KBM-7 (cell line): ENCODE measurements around the gene EP400.
A peak's percentile ranks its signal among the peaks of the same experiment; 100 is the strongest.

Experiments used
- DNase-seq: peaks from one replicate; pipeline ENCODE4 v3.0.0-alpha.2; 2015
- in situ Hi-C: fragments of 300-500 bp; cut with MboI; formaldehyde crosslinking; loops from 2 replicates; pipeline ENCODE4 v1.14.3; 2020; ENCODE audit warnings: low sequenced_read_pairs, low pct_unique_long_range_greater_than_20kb, mixed read lengths

The EP400 gene, protein sequence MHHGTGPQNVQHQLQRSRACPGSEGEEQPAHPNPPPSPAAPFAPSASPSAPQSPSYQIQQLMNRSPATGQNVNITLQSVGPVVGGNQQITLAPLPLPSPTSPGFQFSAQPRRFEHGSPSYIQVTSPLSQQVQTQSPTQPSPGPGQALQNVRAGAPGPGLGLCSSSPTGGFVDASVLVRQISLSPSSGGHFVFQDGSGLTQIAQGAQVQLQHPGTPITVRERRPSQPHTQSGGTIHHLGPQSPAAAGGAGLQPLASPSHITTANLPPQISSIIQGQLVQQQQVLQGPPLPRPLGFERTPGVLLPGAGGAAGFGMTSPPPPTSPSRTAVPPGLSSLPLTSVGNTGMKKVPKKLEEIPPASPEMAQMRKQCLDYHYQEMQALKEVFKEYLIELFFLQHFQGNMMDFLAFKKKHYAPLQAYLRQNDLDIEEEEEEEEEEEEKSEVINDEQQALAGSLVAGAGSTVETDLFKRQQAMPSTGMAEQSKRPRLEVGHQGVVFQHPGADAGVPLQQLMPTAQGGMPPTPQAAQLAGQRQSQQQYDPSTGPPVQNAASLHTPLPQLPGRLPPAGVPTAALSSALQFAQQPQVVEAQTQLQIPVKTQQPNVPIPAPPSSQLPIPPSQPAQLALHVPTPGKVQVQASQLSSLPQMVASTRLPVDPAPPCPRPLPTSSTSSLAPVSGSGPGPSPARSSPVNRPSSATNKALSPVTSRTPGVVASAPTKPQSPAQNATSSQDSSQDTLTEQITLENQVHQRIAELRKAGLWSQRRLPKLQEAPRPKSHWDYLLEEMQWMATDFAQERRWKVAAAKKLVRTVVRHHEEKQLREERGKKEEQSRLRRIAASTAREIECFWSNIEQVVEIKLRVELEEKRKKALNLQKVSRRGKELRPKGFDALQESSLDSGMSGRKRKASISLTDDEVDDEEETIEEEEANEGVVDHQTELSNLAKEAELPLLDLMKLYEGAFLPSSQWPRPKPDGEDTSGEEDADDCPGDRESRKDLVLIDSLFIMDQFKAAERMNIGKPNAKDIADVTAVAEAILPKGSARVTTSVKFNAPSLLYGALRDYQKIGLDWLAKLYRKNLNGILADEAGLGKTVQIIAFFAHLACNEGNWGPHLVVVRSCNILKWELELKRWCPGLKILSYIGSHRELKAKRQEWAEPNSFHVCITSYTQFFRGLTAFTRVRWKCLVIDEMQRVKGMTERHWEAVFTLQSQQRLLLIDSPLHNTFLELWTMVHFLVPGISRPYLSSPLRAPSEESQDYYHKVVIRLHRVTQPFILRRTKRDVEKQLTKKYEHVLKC (N-terminal part only)

DNA sequence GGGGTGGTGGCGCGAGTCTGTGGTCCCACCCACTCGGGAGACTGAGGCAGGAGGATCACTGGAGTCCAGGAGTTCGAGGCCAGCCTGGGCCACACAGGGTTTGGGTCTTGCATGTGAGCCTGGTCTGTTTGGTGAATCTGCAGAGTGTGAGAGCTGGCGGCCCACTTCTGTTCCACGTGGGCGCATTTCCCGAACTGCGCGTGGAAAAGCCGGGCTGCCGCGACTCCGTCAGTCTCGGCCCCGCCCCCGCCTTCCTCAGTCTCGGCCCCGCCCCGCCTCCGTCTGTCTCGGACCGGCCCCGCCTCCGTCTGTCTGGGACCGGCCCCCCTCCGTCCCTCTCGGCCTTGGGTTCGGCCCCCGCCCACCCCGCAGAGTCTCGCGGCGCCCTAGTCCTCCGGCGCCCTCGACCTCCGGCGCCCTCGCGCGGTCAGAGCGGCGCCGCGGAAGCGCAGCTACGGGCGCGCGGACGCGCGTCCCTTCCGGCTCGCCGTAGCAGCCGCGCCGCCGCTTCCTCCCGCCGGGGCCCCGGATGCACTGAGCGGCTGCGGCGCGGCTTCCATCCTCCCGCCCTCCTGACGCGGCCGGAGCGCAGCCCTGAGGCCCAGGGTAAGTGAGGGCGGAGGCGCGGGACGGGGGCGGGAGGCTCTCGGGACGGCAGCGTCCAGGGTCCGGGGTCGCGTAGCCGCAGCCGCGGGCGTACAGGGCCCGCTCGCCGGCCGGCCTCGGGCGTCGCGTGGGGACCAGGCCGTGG is at the start of gene EP400:
TSS of gene EP400 (plus strand) at position 512 of the 751 bp plus-strand sequence. CDS start 10,678 bp downstream, outside the sequence.
- DNase-seq = peak; percentile 87
- in situ Hi-C loops = no loop called here

DNA sequence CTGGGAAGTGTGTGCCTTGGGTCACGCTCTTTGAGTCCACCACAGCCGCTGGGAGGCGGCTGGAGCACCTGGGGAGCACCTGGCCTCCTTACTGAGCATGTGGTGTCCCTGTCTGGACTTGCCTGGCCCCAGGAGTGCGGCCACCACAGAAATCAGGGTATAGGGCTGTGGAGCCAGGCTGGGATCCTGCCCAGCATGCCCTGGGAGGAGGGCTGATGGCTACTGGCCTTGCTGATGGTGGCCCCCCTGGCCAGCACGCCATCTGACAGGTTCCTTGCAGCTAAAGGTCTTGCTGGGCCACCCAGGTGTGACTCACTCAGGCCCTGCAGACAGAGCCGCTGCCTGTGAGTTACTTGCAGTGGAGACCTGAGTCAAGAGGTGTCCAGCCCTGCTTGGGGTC is 49.3 kb upstream of the EP400 start:
- in situ Hi-C loops = no loop called here
- DNase-seq = no peak

DNA sequence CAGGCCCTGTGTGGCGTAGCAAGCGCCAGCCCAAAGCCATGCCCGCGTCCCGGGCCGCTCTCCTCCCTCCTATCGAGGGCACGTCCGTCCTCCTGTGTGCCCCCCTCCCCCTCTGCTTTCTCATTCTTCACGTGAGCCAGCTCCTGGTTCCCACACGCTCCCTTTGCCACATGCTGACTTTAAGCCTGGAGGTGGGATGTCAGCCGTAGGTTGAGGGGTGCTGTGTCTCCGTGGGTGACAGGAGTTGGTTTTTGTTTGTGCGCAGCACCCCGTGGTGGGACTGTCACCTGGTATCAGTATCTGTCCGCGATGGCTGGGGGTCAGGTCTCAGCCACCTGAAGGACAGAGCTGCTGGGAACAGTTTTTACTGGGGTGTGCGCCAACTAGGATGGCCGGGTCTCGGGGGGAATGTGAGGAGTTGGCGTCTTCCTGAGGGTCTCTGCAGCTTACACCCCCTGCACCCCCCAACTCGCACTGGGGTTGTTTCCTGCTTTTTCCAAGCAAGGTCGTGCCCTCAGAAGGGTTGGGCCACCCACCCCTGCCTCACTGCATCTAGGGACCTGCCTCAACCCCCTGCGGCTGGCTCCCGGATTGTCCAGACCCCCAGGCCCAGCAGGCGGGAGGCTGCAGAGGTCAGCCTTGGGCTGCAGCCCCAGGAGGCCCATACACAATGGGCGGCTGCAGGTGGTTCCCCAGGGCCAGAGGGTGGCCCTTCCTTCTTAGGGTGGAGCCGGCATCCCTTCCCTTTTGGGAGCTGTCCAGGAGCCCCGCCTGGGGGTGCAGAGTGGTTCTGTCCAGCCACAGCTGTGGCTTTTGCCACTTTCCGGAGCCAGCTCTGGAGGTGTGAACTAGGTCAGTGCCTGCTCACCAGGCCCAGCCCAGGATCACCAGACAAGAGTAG is 48.1 kb upstream of the EP400 start:
- in situ Hi-C loops = no loop called here
- no peak for DNase-seq

DNA sequence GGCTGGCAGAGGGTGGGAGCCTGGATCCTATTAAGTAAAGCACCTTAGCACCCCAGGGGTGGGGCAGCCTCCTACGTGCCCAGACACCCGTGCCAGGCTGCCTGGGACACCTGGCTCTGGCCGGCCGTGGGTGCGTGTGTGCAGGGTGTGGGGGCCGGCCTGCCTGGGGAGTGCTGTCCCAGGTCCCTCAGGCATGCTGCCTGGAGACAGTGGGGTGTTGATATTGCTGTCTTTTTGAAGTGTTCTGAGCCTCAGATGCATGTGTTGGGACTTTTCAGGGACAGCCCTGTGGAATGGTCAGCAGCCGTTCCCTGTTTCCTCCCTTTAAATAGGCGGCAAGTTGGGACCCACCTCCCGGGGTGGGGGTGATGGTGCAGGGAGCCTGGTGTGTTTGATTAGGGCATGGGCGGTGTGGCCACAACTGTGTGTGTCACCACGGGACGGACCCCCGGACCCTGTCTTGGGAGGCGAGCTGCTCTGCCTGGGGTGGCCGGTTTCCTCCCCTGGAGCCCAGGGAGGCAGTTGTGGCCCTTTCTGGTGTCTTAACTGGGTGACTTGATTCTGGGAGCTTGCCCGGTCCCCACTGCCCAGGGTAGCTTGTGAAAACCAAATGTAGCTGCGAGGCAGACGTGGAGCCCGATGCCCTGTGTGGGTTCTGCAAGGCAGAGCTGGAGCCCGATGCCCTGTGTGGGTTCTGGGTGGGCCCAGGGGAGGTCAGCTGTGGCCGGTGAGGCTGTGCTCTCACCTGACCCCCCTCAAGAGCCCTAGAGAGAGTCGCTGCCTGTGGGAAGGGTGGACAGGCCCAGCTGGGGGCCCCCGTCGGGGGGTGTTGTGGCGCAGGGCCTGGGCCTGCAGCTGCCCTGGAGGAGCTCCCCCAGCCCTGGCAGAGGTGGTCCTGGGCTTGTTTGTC is 47.2 kb upstream of the EP400 start:
- in situ Hi-C loops = no loop called here

DNA sequence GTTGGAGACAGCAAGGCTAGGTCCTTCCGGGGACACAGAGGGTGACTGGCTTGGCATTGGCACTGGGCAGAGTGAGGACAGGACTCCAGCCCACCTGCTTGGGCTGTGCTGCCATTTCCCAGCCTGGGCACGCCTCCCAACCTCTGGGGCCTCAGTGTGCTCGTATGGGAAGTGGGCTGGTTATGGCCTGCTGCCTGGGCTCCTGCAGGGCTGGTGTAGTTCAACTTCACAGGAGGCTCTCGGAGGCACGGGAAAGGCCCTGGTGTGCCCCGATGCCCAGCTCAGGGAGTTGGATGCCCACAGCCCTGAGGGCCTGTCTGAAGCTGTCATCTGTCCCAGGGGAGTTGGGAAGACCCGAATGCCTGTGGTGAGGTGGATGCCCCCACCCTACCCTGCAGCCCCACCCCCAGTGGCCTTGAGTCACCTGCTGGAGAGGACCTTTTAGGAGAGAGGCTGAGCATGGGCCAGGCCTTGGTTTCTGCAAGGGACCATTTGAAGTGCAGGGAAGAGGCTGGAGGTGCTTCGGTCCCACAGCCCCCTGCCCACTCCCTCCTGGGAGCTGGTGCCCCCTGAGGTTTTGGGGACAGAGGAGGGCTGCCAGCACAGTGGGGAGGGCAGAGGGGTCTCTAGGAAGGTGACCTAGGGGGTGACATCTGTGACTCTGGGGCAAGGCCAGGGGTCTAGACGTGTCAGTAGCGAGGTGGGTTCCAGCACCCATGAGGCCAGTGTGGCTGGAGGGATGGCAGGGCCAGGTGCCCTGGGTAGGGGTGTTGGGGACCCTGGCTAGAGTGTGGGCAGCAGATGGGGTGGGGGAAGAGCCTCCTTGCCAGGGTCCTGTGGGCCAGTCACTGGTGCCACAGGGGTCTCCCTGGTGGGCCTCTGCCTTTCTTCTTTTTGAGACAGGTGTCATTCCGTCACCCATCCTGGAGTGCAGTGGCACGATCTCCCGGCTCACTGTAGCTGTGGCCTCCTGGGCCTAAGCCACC is 46.2 kb upstream of the EP400 start:
- no peak for DNase-seq
- in situ Hi-C loops = no loop called here

More for the DNA sequence above, 47.2 kb upstream of the EP400 start:
- DNase-seq = no peak

DNA sequence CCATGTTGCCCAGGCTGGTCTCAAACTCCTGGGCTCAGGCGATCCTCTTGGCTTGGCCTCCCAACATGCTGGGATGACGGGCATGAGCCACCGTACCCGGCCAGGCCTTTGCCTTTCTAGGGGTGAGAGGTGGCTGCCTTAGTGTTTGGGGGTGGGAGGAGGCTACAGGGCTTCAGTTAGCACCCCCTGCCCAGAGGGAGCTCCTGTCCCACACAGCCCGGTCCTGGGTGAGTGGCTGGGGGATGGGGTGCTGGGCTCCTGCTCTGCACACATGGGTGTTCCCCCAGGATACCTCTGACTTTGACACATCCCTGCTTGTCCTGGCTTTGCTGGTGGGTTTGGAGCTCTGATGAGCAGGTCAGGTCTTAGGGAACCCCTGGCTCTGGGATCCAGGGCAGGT is 45.4 kb upstream of the EP400 start:
- no peak for DNase-seq
- in situ Hi-C loops = no loop called here

DNA sequence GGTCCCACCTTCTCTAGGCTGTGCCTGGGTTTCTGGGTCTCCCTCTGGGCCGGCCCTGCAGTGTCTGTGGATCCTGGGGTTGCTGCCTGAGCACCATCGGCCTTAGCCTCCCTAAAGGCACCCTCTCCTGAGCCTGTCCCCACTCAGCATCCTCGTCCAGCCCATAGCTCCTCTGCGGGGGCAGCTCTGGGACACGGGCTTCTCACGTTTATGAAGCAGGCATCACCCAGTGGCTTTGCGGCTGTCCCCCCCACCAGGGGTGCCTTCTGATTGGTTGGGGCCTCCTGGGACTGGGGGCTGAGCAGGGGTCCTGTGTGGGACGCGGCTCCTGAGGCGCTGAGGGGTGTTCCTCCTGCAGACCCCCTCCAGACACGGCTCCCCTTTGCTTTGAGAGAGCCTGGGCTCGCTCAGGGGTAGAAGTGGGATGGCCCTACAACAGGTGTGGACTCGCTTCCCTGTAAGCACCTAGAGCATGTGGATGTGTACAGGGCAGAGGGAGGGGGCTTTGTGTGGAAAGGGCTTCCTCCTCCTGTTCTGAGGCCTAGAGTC is 44.6 kb upstream of the EP400 start:
- DNase-seq = no peak
- in situ Hi-C loops = no loop called here

DNA sequence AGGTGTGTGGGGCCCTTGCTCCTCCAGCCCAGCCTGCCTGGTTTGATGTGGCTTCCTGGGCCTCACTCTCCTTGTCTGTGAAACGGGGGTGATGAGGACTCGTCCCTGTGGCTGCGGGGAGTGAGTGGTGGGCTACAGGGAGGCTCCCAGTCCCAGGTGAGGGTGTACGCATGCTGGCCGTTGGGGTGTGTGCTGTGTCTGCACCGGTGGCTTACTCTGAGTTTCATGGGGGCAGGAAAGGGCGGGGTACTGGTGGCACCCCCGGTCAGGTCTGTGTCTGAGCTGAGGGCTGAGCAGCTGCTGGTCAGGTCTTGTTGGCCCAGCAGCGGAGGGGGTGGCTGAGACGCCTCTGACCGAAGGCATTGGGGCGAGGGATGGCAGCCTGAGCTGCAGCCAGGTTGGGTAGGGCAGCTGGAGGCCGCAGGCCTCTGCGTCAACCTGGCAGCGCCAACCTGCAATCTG is 44.1 kb upstream of the EP400 start:
- DNase-seq = no peak
- in situ Hi-C loops = no loop called here

DNA sequence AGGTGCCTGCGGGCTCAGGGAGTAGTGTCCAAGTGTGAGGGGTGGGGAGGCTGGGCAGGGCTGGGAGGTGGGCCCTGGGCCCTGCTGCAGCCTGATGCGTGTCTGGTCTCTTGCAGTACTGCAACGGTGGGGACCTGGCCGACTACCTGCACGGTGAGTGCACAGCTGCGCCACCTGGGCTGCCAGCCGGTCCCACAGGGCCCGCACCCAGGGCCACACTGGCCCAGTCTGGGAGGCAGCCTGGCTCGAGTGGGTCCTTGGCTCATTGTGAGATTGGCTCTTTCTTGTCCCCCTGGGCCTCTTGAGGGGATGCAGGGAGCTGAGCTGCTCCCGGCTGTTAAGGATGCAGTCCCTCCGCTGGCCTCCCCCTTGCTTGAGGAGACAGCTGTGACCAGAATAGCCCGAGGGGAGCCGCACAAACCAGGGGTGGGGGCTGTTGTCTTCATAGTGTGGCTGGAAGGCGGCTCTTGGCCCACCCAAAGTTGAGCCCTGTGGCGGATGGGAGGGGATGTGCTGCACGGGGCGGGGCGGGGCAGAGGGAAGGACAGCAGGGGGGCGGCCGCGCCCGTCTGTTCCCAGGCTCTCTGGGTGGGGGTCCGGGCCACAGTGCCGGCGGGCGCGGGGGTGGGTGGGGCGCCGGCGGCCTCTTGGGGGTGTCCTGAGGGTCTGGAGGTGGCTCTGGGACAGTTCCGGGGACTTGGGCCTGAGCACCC is 42.2 kb upstream of the EP400 start:
- DNase-seq = no peak
- in situ Hi-C loops = no loop called here

DNA sequence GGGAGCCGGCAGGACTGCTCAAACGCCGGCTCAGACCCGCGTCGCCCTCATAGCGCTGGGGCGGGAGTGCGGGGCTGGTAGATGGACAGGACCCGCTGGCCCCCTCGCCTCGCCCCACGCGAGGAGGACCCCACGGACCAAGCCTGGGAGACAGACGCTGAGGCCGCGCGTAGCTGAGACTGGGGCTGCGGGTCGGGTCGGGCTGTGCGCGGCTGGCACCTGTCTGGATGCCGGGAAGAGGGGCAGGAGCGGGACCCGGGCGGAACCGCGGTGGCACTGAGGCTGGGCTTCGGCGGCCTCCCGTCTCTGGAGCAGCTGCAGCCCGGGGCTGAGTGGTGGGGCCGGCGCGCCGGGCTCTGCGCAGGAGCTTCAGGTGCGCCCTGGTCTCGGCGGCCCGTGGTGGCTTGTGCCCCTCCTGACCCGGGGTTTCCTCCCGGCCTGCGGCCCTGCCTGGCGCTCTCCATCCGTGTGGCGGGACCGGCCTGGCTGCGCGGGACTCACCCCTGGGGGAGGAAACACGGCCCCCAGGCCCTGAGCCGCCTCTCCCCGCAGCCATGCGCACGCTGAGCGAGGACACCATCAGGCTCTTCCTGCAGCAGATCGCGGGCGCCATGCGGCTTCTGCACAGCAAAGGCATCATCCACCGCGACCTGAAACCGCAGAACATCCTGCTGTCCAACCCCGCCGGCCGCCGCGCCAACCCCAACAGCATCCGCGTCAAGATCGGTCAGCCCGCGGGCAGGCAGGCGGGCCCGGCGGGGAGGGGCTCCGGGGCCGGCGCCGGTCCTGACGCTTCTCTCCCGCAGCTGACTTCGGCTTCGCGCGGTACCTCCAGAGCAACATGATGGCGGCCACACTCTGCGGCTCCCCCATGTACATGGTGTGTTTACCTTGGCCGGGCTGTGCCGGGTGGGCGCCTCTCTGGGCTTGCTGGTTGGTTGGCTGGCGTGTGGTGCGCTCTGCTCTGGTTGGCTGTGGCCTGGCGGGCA is 41.4 kb upstream of the EP400 start:
- no peak for DNase-seq
- in situ Hi-C loops = no loop called here

DNA sequence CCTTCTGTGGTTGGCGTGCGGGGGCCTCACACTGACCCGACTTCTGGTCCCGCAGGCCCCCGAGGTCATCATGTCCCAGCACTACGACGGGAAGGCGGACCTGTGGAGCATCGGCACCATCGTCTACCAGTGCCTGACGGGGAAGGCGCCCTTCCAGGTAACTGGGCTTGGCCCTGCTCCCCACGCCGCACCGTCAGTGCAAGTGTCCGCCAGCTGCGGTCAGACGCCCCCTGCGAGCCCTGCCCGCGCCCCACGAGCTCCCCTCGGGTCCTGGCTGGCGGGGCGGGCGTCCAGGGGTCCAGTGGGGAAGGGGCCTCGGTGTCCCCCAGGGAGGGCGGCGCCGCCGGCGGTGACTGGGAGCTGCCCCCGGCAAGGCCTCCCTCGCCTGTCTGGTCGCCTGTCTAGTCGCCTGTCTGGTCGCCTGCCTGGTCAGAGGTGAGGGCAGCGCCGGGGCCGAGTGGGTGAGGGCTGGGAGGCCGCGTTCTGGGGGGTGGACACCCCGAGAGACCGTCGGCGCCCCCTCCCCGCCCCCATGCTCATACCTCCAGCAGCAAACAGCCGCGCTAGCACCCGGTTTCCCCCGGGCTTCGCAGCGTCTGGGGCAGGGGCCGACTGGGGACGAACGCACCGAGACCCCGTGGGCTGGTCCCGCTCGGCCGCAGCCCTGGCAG is 40.5 kb upstream of the EP400 start:
- in situ Hi-C loops = no loop called here
- no peak for DNase-seq

DNA sequence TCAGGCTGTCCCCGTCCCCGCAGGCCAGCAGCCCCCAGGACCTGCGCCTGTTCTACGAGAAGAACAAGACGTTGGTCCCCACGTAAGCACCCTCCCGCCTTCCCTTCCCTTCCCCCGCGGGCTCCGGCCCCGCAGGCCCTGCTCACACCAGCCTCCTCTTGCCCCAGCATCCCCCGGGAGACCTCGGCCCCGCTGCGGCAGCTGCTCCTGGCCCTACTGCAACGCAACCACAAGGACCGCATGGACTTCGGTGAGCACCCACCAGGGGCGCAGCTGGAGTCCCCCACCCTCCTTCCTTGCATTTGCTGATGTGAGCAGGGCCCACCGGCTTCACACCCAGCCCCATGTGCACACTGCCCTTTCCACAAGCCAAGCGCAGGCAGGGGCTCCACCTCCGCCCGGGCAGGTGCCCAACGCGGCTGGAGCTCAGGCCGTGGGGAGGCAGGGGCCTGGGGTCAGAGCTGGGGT is 40.0 kb upstream of the EP400 start:
- no peak for DNase-seq
- in situ Hi-C loops = no loop called here
